Left ventricle myocardium inferior (tissue), 1 donor: Measurements from ENCODE around the gene HELLS. TPM values are rescaled to one million over a fixed set of nuclear protein-coding genes. Genes with fewer than 3 reads are reported as not detected.
"Not testable (repeated sequence)": the region's sequence is repeated elsewhere in the genome, so short reads cannot be mapped to it uniquely, and the experiment has no call there.

ENCODE experiments used
- DNase-seq: peaks from one replicate; pipeline ENCODE4 v3.0.0-alpha.2; 2020
- H3K27ac ChIP-seq: fragments of 200-600 bp; replicated peaks from 2 replicates; pipeline ENCODE4 v1.8.0; 2021
- H3K27me3 ChIP-seq: fragments of 200-600 bp; 2 replicates; pipeline ENCODE4 v1.8.0; 2021; ENCODE audit warnings: low read depth
- H3K36me3 ChIP-seq: fragments of 200-600 bp; 2 replicates; pipeline ENCODE4 v1.8.0; 2021
- H3K4me1 ChIP-seq: fragments of 200-600 bp; 2 replicates; pipeline ENCODE4 v1.8.0; 2021
- H3K4me3 ChIP-seq: fragments of 200-600 bp; 2 replicates; pipeline ENCODE4 v1.8.0; 2021; ENCODE audit warnings: mild to moderate bottlenecking, moderate library complexity
- H3K9me3 ChIP-seq: fragments of 200-600 bp; replicated peaks from 2 replicates; pipeline ENCODE4 v1.8.0; 2021
- CTCF ChIP-seq: fragments of 200-600 bp; IDR thresholded peaks from 2 replicates; pipeline ENCODE4 v1.8.0; 2021; ENCODE audit warnings: antibody characterized with exemption, mild to moderate bottlenecking, borderline replicate concordance
- intact Hi-C: fragments of 100-400 bp; cut with micrococcal nuclease; formaldehyde crosslinking; loops from one replicate; pipeline ENCODE4 v1.11.0; 2022
- total RNA-seq: library from RNA; stranded (reverse); fragmentation: NEBNext Ultra II Directional; extraction: Animal tissue kit (Norgen Biotek cat#: 25700); gene quantifications from one replicate; pipeline ENCODE4 v1.2.1, GENCODE V29; 2021
- donor health status: DM: no; HTN: yes; CAD: no; lungs with severe emphysema.

Gene HELLS
- total RNA-seq, 1 donor from 2014 or later, result 0.91 TPM

GRCh38 chr10:94630017-94630688 lies 84.6 kb downstream of the HELLS start:
- TF ChIP-seq CTCF, result peak; percentile 62
- H3K36me3 ChIP-seq, result no peaks in the 10 kb centered on the region
- no peaks in the 10 kb centered on the region for H3K4me1 ChIP-seq
- no peak overlapping the region for H3K4me3 ChIP-seq
- peaks cover 33% of the 10 kb centered on the region for H3K9me3 ChIP-seq
- DNase-seq, result no peak
- intact Hi-C loops, result no loop called here
- H3K27me3 ChIP-seq, result no peaks in the 10 kb centered on the region
- no peak overlapping the region for H3K27ac ChIP-seq

GRCh38 chr10:94631077-94631875 lies 85.7 kb downstream of the HELLS start:
- H3K36me3 ChIP-seq, result no peaks in the 10 kb centered on the region
- H3K4me3 ChIP-seq, result no peak overlapping the region
- DNase-seq, result no peak
- H3K4me1 ChIP-seq, result no peaks in the 10 kb centered on the region
- peaks cover 39% of the 10 kb centered on the region for H3K9me3 ChIP-seq
- intact Hi-C loops, result no loop called here
- no peaks in the 10 kb centered on the region for H3K27me3 ChIP-seq
- no peak overlapping the region for H3K27ac ChIP-seq
- TF ChIP-seq CTCF, result no peak

- TF ChIP-seq CTCF, result no peak
- Histone ChIP-seq H3K9me3 (peaks cover 52% of the 10 kb centered on the region), H3K4me1 (no peaks in the 10 kb centered on the region), H3K36me3 (no peaks in the 10 kb centered on the region), H3K4me3 (no peak overlapping the region), H3K27ac (no peak overlapping the region), H3K27me3 (no peaks in the 10 kb centered on the region)
- intact Hi-C loops, result no loop called here
- DNase-seq, result no peak
These were observed 87.4 kb downstream of the HELLS start for GRCh38 chr10:94632954-94633353.

GRCh38 chr10:94638097-94638496 lies 92.5 kb downstream of the HELLS start:
- H3K4me3 ChIP-seq, DNase-seq, H3K4me1 ChIP-seq, H3K27ac ChIP-seq, intact Hi-C loops, H3K27me3 ChIP-seq, H3K36me3 ChIP-seq: not testable (repeated sequence)
- peaks cover 53% of the 10 kb centered on the region for H3K9me3 ChIP-seq

- TF ChIP-seq CTCF, result no peak
- Histone ChIP-seq H3K27me3 (no peaks in the 10 kb centered on the region), H3K36me3 (no peaks in the 10 kb centered on the region), H3K9me3 (peaks cover 37% of the 10 kb centered on the region), H3K4me1 (no peaks in the 10 kb centered on the region), H3K4me3 (no peak overlapping the region), H3K27ac (no peak overlapping the region)
- DNase-seq, result no peak
- intact Hi-C loops, result no loop called here
These were observed 94.3 kb downstream of the HELLS start for GRCh38 chr10:94639902-94640301.

- no peak for DNase-seq
- intact Hi-C loops, result no loop called here
- Histone ChIP-seq H3K27ac (no peak overlapping the region), H3K27me3 (no peaks in the 10 kb centered on the region), H3K36me3 (no peaks in the 10 kb centered on the region), H3K4me1 (no peaks in the 10 kb centered on the region), H3K9me3 (peaks cover 32% of the 10 kb centered on the region), H3K4me3 (no peak overlapping the region)
- TF ChIP-seq CTCF, result no peak
These were observed 95.0 kb downstream of the HELLS start for GRCh38 chr10:94640562-94640961.
